Stimulated activated CD4-positive, alpha-beta T cell treated with anti-CD3 and anti-CD28 coated beads, Interleukin-2, amount 100 ng/mL, for 48 hours (primary cell): Measurements from ENCODE around the gene ESPN.

Experiments used
- DNase-seq, 2 donors: peaks; one replicate each; pipeline ENCODE4 v3.0.0-alpha.2; 2020

ESPN gene

GRCh38 chr1:6466751-6467150 lies 42.2 kb downstream of the ESPN start:
- no peak for DNase-seq

GRCh38 chr1:6467224-6467623 lies 42.6 kb downstream of the ESPN start:
- no peak for DNase-seq

GRCh38 chr1:6467744-6468688 lies 43.4 kb downstream of the ESPN start:
- no peak for DNase-seq

DNA sequence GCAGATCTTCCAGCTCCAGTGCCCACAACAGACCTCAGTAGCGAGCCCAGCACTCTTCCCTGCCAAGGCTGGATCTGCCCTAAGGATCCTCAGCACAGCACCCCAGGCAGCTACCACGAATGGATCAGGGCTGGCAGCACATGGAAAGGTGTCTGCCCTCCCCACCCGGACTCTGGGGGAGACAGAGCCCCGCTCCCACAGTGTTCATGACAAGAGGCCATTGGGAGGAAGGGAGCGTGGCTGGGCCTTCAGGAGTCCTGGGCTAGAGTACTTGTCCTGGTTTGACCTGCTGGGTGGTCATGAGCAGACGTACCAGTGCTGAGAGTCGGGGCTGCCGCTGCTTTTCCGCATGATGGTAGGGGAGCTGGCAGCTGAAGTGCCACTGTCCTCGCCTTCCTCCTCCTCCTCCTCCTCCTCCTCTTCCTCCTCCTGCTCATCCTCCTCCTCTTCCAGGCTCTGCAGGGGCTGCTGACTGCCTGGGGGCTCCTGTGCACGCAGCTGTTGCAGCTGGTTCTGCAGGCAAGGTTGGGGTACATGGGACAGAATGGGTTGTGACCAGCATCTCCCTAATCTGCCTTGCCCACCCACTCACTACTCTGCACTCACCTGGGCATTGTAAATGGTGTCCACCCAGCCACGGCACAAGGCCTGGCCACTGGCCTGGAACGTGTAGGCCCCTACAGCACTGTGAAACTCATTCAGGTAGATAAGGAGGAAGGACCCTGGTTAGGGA lies 44.3 kb downstream of the ESPN start:
- no peak for DNase-seq

DNA sequence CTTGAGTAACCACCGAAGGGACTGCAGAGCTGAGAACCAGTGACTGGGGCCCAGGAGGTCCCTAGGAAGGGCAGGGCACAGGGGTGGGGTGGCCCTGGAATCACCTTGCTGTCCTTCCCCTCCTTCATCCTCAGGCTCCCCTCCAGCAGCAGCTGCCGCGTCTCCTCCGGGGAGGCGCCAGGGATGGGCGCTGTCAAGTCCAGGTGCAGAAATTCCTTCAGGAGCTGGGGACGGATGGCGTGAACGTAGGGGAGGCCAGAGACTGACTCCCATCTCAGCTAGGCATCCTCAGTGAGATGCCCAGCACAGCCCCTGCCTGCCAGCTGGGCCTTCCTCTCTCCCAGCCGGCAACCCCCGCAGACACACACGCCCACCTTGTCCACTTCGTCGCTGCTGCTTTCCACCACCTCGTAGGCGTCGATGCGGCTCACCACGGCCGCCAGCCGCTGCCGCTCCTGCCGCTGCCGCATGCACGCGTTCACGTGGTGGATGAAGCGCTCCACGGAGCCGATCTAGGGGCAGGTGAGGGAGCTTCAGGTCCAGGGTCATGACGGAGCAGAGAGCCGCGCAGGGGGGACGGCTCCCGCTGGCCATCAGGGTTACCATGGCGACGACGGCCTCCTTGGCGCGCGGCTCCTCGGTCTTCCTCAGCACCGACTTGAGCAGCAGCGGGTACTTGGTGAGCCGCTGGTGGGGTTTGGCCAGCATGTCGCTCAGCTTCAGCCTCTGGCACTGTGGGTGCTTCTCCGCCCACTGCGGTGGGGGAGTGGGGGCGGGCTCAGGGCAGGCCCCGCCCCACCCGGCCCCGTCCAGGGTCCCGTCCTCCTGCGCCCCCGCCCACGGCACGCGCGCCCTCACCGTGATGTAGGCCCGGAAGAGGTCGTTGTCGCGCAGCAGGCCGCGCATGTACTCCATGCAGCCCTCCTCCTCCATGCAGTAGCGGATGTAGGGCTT lies 45.8 kb downstream of the ESPN start:
- DNase-seq = no peak

- DNase-seq = no peak
Observed at GRCh38 chr1:6471086-6471969, 46.8 kb downstream of the ESPN start.

- no peak for DNase-seq
Observed at GRCh38 chr1:6471970-6472368, 47.4 kb downstream of the ESPN start.

DNA sequence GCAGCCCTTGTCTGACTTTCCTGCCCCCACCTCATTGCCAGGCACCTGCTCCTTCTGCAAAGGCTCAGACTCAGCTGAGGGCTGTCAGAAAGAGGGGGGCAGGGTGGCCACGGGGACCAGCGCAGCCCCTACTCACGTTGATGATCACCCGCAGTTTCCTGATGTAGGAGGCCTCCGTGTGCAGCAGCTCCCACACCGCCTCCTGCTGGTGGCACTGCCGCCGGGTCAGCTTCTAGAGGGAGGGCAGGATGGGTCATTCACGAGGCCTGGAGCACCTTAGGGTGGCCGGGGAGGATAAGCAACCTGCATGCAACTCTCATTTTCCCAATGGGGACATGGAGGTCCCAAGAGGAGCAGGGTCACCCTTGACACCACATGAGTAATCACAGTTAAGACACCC lies 47.8 kb downstream of the ESPN start:
- DNase-seq = no peak

DNA sequence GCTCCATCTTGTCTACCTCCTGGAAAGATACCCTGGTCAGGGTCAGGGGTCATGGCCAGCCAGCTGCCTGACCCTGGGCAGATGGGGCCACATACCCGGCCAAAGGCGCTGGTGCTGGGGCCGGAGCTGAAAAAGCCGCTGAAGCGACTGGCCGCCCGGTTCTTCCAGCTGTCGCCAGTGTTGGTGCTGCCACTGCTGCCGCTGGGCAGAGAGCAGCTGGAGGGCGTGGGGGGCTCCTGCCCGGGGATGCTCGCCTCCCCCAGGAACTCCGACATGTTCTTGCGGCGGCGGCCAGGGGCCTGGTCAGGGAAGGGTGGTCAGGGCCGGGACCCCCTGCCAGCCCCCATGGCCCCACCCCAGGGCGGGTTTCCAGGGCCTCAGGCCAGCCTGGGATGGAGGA lies 48.6 kb downstream of the ESPN start:
- no peak for DNase-seq

DNA sequence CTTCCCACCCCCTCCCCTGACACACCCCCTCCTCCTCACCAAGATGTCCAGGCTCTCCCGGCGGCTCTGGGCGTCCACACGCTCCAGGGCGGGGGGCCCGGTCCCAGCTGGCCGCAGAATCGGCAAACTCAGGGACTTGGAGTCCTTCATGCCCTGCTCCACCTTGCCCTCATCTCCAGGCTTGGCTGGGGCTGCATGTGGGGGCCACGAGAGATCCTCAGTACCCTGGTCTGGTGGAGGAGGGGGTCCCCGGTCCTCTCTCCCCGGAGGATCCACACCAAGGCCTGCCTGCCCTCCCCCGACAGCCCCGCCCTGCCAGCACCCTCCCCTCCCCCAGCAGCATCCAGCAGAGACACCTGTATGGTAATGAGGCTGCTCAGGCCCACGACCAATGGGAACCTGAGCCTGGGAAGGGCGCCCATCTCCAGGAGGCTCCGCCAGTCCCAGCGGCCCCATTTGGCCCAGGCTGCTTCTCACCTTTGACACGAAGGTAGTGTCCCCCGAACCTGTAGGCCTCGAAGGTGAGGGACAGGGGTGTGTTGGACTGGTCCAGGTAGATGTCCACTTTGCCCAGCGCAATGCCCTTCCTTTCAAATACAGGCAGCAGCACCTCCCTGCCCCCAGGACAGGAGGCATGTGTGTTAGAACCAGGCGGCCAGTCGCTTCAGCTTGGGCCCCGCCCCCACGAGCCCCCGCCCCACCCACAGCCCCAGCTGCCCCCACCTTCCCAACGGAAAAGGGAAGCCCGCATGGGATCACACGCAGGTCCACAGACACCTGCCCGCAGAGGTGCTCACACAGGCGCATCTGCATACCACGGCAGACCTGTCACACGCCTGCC lies 49.6 kb downstream of the ESPN start:
- no peak for DNase-seq

DNA sequence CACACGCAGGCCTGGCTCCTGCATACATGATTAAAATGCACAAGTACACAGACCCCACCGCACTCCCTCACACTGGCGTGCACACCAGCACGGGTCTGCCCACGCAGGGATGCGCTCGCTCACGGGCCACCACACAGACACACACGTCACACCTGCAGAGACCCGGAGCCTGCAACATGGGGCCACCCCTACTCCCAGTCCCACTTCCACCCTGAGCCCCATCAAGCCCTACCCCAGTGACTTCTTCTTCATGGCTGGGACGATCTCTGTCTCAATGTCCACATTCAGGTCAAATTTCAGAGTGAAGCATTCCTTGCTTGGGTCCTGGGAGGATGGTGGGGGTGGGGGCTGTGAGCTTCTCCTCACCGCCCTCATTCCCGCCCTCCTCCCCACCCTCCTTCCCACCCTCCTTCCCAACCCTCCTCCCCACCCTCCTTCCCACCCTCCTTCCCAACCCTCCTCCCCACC lies 50.3 kb downstream of the ESPN start:
- DNase-seq = no peak

DNA sequence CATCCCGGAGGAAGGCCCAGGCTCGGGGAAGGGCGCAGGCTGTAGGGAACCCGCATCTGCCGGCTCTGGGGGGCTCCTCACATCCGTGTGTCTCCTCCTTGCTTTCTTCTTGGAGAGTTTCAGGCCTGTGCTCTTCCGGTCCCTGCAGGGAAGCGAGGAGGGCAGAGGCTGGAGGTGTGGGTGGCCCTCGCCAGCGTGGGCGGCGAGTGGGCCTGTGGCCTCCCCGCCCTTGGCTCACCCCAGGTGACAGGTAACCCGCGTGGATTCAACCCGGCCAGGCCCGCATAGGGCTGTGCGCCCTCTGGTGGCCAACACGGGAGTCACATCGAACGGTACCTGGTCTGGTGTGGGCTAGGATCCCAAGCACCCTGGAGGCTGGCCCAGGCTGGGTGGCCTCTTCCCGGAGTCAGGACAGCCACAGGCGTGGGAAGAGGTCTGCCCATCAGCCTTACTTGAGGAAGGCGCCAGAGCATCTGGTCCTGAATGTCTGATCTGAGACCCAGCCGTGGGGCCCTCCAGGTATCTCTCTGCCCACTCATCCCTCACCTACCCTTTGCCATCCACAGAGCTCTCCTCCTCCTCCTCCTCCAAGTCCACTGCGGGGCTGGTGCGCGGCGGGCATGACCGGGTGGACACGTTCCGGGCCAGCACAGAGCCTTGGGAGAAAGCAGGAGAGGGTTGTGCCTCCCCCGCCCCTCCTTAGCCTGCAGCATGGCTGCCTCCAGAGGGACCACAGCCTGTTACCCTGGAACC lies 51.0 kb downstream of the ESPN start:
- DNase-seq = peak; percentile 77 to 80

DNA sequence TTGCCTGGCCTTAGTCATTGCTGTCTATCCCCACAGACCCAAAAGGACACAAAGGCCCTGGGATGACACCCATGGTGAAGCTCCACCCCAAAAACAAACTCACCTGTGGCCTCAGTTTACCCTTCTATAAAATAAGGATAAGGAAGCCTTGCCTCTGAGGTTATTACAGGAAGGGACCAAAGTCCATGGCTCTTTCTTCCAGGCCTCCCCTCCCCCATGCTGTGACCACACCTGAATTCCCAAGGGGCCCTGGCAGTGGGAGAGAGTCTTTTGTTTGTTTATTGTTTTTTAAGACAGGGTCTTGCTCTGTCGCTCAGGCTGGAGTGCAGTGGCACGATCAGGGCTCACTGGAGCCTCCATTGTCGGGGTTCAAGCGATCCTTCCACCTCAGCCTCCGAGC lies 51.9 kb downstream of the ESPN start:
- no peak for DNase-seq

- no peak for DNase-seq
Observed at GRCh38 chr1:6477039-6477820, 52.7 kb downstream of the ESPN start.

GRCh38 chr1:6481820-6482219 lies 57.2 kb downstream of the ESPN start:
- DNase-seq = no peak

GRCh38 chr1:6483017-6483760 lies 58.6 kb downstream of the ESPN start:
- DNase-seq = no peak

DNA sequence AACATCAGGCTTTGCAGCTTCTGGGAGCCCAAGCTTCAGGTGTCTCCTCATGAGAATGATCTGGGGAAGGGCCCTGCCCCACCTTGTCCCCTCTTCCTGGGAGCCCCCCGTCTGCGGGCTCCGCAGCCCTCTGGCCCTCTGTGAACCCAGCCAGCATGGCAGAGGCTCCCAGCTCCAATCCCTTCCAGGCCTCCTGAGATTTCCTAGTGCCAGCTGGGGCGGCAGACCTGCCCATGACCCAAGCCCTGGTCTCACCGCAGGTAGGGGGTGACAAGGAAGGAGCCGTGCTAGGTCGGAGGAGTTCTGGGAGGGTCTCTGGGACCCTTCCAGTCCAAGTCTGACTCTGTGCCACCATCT lies 59.2 kb downstream of the ESPN start:
- no peak for DNase-seq

GRCh38 chr1:6484826-6485167 lies 60.2 kb downstream of the ESPN start:
- DNase-seq = no peak
